Stimulated activated naive B cell treated with anti-CD40 and anti-IgM and Interleukin-4, amounts not matched to agents 10 μg/mL and 1 μg/mL and 100 μg/mL, for 72 hours (primary cell): Measurements from ENCODE around the gene VWA2.

ENCODE experiments used
- ATAC-seq, 2 donors: fragments of 150-1000 bp; cut with Tn5 transposase; replicated peaks; 2 replicates each; pipeline ENCODE4 v1.10.0; 2021; ENCODE audit warnings: moderate library complexity in 1 of 2
- DNase-seq: peaks from one replicate; pipeline ENCODE4 v3.0.0; 2021
- H3K27ac Mint-ChIP-seq: one replicate; pipeline ENCODE4 v1.8.0; 2022; ENCODE audit warnings: mild to moderate bottlenecking, mixed read lengths
- H3K27me3 Mint-ChIP-seq, 2 donors: one replicate each; pipeline ENCODE4 v1.8.0; 2022; ENCODE audit warnings: mixed read lengths in 2 of 2
- H3K36me3 Mint-ChIP-seq, 2 donors: one replicate each; pipeline ENCODE4 v1.8.0; 2022; ENCODE audit warnings: mixed read lengths in 2 of 2, mild to moderate bottlenecking in 1 of 2
- H3K4me1 Mint-ChIP-seq, 2 donors: one replicate each; pipeline ENCODE4 v1.8.0; 2022; ENCODE audit warnings: mixed read lengths in 2 of 2, mild to moderate bottlenecking in 1 of 2
- H3K4me3 Mint-ChIP-seq, 2 donors: one replicate each; pipeline ENCODE4 v1.8.0; 2022; ENCODE audit warnings: mild to moderate bottlenecking in 2 of 2, mixed read lengths in 2 of 2, moderate library complexity in 1 of 2
- H3K9me3 Mint-ChIP-seq, 2 donors: one replicate each; pipeline ENCODE4 v1.8.0; 2022; ENCODE audit warnings: mixed read lengths in 2 of 2, mild to moderate bottlenecking in 1 of 2

The VWA2 gene

GRCh38 chr10:114303556-114303955 is 64.5 kb downstream of the VWA2 start:
- ATAC-seq = peak; percentile 3 to 4

GRCh38 chr10:114304017-114304570 is 65.0 kb downstream of the VWA2 start:
- Mint-ChIP-seq H3K27ac (peak overlapping the region; percentile 78), H3K27me3 (no peaks in the 10 kb centered on the region), H3K4me3 (peak overlapping the region; percentile 88 to 95), H3K36me3 (peaks cover 7 to 9% of the 10 kb centered on the region in 2 donors), H3K9me3 (no peaks in the 10 kb centered on the region), H3K4me1 (peaks cover 8 to 14% of the 10 kb centered on the region in 2 donors)
- DNase-seq = peak; percentile 78
- peak; percentile 76 to 79 for ATAC-seq

More at GRCh38 chr10:114303556-114303955, 64.5 kb downstream of the VWA2 start:
- H3K36me3 Mint-ChIP-seq = peaks cover 7 to 11% of the 10 kb centered on the region in 2 donors
- H3K4me3 Mint-ChIP-seq = peak overlapping the region; percentile 88 to 95
- no peak for DNase-seq
- H3K4me1 Mint-ChIP-seq = peaks cover 8 to 14% of the 10 kb centered on the region in 2 donors
- H3K27me3 Mint-ChIP-seq = no peaks in the 10 kb centered on the region
- H3K27ac Mint-ChIP-seq = peak overlapping the region; percentile 65
- H3K9me3 Mint-ChIP-seq = no peaks in the 10 kb centered on the region

- peaks cover 2 to 4% of the 10 kb centered on the region in 2 donors for H3K36me3 Mint-ChIP-seq
- no peaks in the 10 kb centered on the region for H3K27me3 Mint-ChIP-seq
- DNase-seq (peak; percentile 57), ATAC-seq (peak; percentile 86 to 88)
- no peaks in the 10 kb centered on the region for H3K9me3 Mint-ChIP-seq
- H3K27ac Mint-ChIP-seq = peak overlapping the region; percentile 78
- H3K4me1 Mint-ChIP-seq = peaks cover 14 to 19% of the 10 kb centered on the region in 2 donors
- H3K4me3 Mint-ChIP-seq = peak overlapping the region; percentile 88 to 95
These were observed 65.7 kb downstream of the VWA2 start for GRCh38 chr10:114304571-114305421.

GRCh38 chr10:114305521-114305925 is 66.5 kb downstream of the VWA2 start:
- DNase-seq = no peak
- Mint-ChIP-seq H3K4me3 (peak overlapping the region; percentile 88 to 95), H3K27me3 (no peaks in the 10 kb centered on the region), H3K9me3 (no peaks in the 10 kb centered on the region), H3K27ac (no peak overlapping the region), H3K36me3 (no peaks in the 10 kb centered on the region), H3K4me1 (peaks cover 14 to 19% of the 10 kb centered on the region in 2 donors)
- no peak for ATAC-seq

- peaks cover 14 to 19% of the 10 kb centered on the region in 2 donors for H3K4me1 Mint-ChIP-seq
- no peaks in the 10 kb centered on the region for H3K36me3 Mint-ChIP-seq
- ATAC-seq (no peak), DNase-seq (no peak)
- no peaks in the 10 kb centered on the region for H3K27me3 Mint-ChIP-seq
- H3K27ac Mint-ChIP-seq = no peak overlapping the region
- H3K4me3 Mint-ChIP-seq = no peak overlapping the region
- H3K9me3 Mint-ChIP-seq = no peaks in the 10 kb centered on the region
These were observed 67.3 kb downstream of the VWA2 start for GRCh38 chr10:114306116-114306973.

GRCh38 chr10:114307731-114308130 is 68.7 kb downstream of the VWA2 start:
- ATAC-seq = no peak
- Mint-ChIP-seq H3K27ac (no peak overlapping the region), H3K4me1 (peaks cover 14 to 19% of the 10 kb centered on the region in 2 donors), H3K9me3 (no peaks in the 10 kb centered on the region), H3K4me3 (no peak overlapping the region), H3K36me3 (no peaks in the 10 kb centered on the region), H3K27me3 (no peaks in the 10 kb centered on the region)
- no peak for DNase-seq

GRCh38 chr10:114308531-114309363 is 69.7 kb downstream of the VWA2 start:
- Mint-ChIP-seq H3K9me3 (no peaks in the 10 kb centered on the region), H3K36me3 (no peaks in the 10 kb centered on the region), H3K4me1 (peaks cover 12 to 16% of the 10 kb centered on the region in 2 donors), H3K27ac (no peak overlapping the region), H3K27me3 (no peaks in the 10 kb centered on the region), H3K4me3 (no peak overlapping the region)
- ATAC-seq = no peak
- DNase-seq = no peak

GRCh38 chr10:114309364-114309651 is 70.3 kb downstream of the VWA2 start:
- no peaks in the 10 kb centered on the region for H3K36me3 Mint-ChIP-seq
- H3K27ac Mint-ChIP-seq = peak overlapping the region; percentile 25
- no peak overlapping the region for H3K4me3 Mint-ChIP-seq
- no peaks in the 10 kb centered on the region for H3K9me3 Mint-ChIP-seq
- H3K27me3 Mint-ChIP-seq = no peaks in the 10 kb centered on the region
- no peak for DNase-seq
- no peak for ATAC-seq
- peaks cover 10 to 11% of the 10 kb centered on the region in 2 donors for H3K4me1 Mint-ChIP-seq

- DNase-seq (no peak), ATAC-seq (no peak)
- Mint-ChIP-seq H3K27ac (no peak overlapping the region), H3K4me1 (peaks cover 5 to 6% of the 10 kb centered on the region in 2 donors), H3K36me3 (no peaks in the 10 kb centered on the region), H3K27me3 (no peaks in the 10 kb centered on the region), H3K9me3 (no peaks in the 10 kb centered on the region), H3K4me3 (no peak overlapping the region)
These were observed 71.3 kb downstream of the VWA2 start for GRCh38 chr10:114310346-114310745.

GRCh38 chr10:114311023-114311422 is 72.0 kb downstream of the VWA2 start:
- ATAC-seq = peak in 1 of 2 donors; percentile 54

GRCh38 chr10:114311496-114312209 is 72.6 kb downstream of the VWA2 start:
- no peaks in the 10 kb centered on the region for H3K9me3 Mint-ChIP-seq
- H3K36me3 Mint-ChIP-seq = no peaks in the 10 kb centered on the region
- DNase-seq = no peak
- peak in 1 of 2 donors; percentile 16 for ATAC-seq
- no peak overlapping the region for H3K4me3 Mint-ChIP-seq
- H3K4me1 Mint-ChIP-seq = peaks cover 5 to 6% of the 10 kb centered on the region in 2 donors
- H3K27ac Mint-ChIP-seq = no peak overlapping the region
- H3K27me3 Mint-ChIP-seq = peaks cover 0 to 6% of the 10 kb centered on the region in 2 donors

More at GRCh38 chr10:114311023-114311422, 72.0 kb downstream of the VWA2 start:
- Mint-ChIP-seq H3K4me1 (peaks cover 5 to 6% of the 10 kb centered on the region in 2 donors), H3K4me3 (no peak overlapping the region), H3K9me3 (no peaks in the 10 kb centered on the region), H3K27me3 (no peaks in the 10 kb centered on the region), H3K27ac (no peak overlapping the region), H3K36me3 (no peaks in the 10 kb centered on the region)
- DNase-seq = no peak

GRCh38 chr10:114313139-114313538 is 74.1 kb downstream of the VWA2 start:
- DNase-seq (no peak), ATAC-seq (no peak)
- Mint-ChIP-seq H3K27ac (no peak overlapping the region), H3K9me3 (no peaks in the 10 kb centered on the region), H3K36me3 (no peaks in the 10 kb centered on the region), H3K4me3 (no peak overlapping the region), H3K27me3 (peaks cover 0 to 10% of the 10 kb centered on the region in 2 donors), H3K4me1 (peaks cover 5 to 6% of the 10 kb centered on the region in 2 donors)

GRCh38 chr10:114313866-114314265 is 74.8 kb downstream of the VWA2 start:
- H3K36me3 Mint-ChIP-seq = no peaks in the 10 kb centered on the region
- ATAC-seq (no peak), DNase-seq (no peak)
- H3K4me3 Mint-ChIP-seq = no peak overlapping the region
- H3K4me1 Mint-ChIP-seq = peaks cover 5 to 6% of the 10 kb centered on the region in 2 donors
- H3K27ac Mint-ChIP-seq = no peak overlapping the region
- H3K27me3 Mint-ChIP-seq = peaks cover 0 to 10% of the 10 kb centered on the region in 2 donors
- no peaks in the 10 kb centered on the region for H3K9me3 Mint-ChIP-seq
